Measurements from ENCODE around the gene HNF4A. TPM values are rescaled to one million over a fixed set of nuclear protein-coding genes. Genes with fewer than 3 reads are reported as not detected.

The HNF4A gene
- total and polyA plus RNA-seq, 2 donors (not counting 1 experiment from before 2014, with no cell fraction given) = not detected

DNA sequence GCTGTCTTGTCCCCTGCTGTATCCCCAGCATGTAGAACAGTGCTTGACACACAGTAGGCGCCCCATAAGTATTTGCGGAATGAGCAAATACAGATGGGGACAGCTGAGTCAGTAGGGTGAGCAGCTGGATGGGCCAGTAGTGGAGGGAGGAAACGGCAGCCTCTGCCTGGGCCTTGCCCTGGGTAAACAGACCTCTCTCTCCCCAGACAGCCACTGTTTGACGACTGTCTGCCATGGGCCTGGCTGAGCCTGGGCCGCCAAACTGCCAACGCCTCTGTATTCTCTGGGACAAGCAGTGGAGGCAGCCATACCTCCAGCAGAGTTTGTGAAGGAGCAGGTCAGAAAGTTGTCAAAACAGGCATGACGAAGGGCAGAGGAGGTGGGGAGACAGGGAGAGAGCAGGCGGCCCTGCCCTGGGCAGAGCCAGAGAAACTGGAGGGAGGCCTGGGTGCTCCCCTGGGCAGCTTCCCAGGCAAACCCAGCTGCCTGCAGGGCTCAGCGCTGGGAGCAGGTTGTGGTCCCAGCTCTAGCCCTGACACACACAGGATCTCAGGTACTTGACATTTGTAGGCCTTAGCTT is 15.2 kb downstream of the HNF4A start:
- H3K36me3 ChIP-seq (replicated peaks in 1 of 2; ENCODE audit: control extremely low read depth in 1 of 2, control insufficient read depth in 1 of 2, extremely low read depth in 1 of 2, insufficient read depth in 2 of 2, low read length in 1 of 2) = no peaks in the 10 kb centered on the region
- Mint-ChIP-seq H3K27ac (no peak overlapping the region), H3K4me3 (no peak overlapping the region), H3K4me1 (no peaks in the 10 kb centered on the region), H3K9me3 (ENCODE audit: insufficient read depth) (no peaks in the 10 kb centered on the region), H3K27me3 (peaks cover 16% of the 10 kb centered on the region)
- POLR2A ChIA-PET = no interaction called here
- intact Hi-C loops (cut with micrococcal nuclease) = no loop called here
- no peak overlapping the region for H3K4me3 ChIP-seq (ENCODE audit: control extremely low read depth in 1 of 5, extremely low read depth in 1 of 5, insufficient read depth in 1 of 5, low read depth in 2 of 5, low read length in 4 of 5)
- CTCF ChIA-PET = interaction anchor here (3.2 kb wide), 1 partner anchor 13 kb away, joined by 13 read pairs; no protein-coding TSS in a partner anchor
- H3K4me2 ChIP-seq (replicated peaks; ENCODE audit: low read depth, low read length, poor library complexity, severe bottlenecking) = no peak overlapping the region
- H3K4me1 ChIP-seq (ENCODE audit: control insufficient read depth in 2 of 2, insufficient read depth in 2 of 2, low read length in 2 of 2) = no peaks in the 10 kb centered on the region
- no peak overlapping the region for H3K9ac ChIP-seq (ENCODE audit: low read length)
- no peak overlapping the region for H2AFZ ChIP-seq (ENCODE audit: insufficient read depth, low read depth, low read length, poor library complexity, severe bottlenecking)
- no peak for ATAC-seq (ENCODE audit: low read depth)
- H4K20me1 ChIP-seq (ENCODE audit: control insufficient read depth, insufficient read depth, low read length, poor library complexity, severe bottlenecking) = no peaks in the 10 kb centered on the region
- H3K27me3 ChIP-seq (replicated peaks in 1 of 4; ENCODE audit: control extremely low read depth in 1 of 4, control insufficient read depth in 3 of 4, insufficient read depth in 4 of 4, low read length in 3 of 4) = peaks cover 0 to 5% (median 1%) of the 10 kb centered on the region in 4 experiments
- TF ChIP-seq EZH2 (IDR thresholded peaks at IDR 0.05; ENCODE audit: borderline replicate concordance, insufficient read depth, low read depth, low read length, poor library complexity, severe bottlenecking) (no peak), CTCF (IDR thresholded peaks at IDR 0.05) (no peak)
- H3K79me2 ChIP-seq (ENCODE audit: control insufficient read depth, insufficient read depth, low read length) = no peaks in the 10 kb centered on the region
- 91% methylated on average over 8 of the region's 9 CpGs for WGBS (ENCODE audit: insufficient coverage)
- no peak for DNase-seq
- no peak overlapping the region for H3K27ac ChIP-seq (ENCODE audit: low read length in 2 of 2)
- no peaks in the 10 kb centered on the region for H3K9me3 ChIP-seq (ENCODE audit: control extremely low read depth in 1 of 3, control insufficient read depth in 2 of 3, insufficient read depth in 1 of 3, low read length in 2 of 3)

DNA sequence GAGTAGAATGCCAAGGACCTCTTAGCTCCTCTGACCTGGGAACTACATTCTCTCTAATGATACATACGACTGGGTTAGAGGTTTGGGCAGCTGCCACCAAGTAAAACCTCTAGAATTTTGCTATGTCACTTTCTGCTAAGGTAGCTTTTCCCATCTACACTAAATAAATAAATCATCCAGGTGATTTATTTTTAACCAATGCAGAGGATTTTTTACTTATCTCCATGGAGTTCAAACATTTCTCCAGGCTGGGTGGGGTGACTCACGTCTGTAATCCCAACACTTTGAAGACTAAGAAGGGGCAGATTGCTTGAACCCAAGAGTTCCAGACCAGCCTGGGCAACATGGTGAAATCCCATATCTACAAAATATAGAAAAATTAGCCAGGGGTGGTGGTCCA is 27.1 kb downstream of the HNF4A start:
- peaks cover 0 to 2% (median 0%) of the 10 kb centered on the region in 4 experiments for H3K27me3 ChIP-seq (replicated peaks in 1 of 4; ENCODE audit: control extremely low read depth in 1 of 4, control insufficient read depth in 3 of 4, insufficient read depth in 4 of 4, low read length in 3 of 4)
- POLR2A ChIA-PET = no interaction called here

More for the DNA sequence above, 27.1 kb downstream of the HNF4A start:
- Histone ChIP-seq H3K4me2 (replicated peaks; ENCODE audit: low read depth, low read length, poor library complexity, severe bottlenecking) (no peak overlapping the region), H3K4me3 (ENCODE audit: control extremely low read depth in 1 of 5, extremely low read depth in 1 of 5, insufficient read depth in 1 of 5, low read depth in 2 of 5, low read length in 4 of 5) (no peak overlapping the region), H3K9me3 (ENCODE audit: control extremely low read depth in 1 of 3, control insufficient read depth in 2 of 3, insufficient read depth in 1 of 3, low read length in 2 of 3) (no peaks in the 10 kb centered on the region), H3K9ac (ENCODE audit: low read length) (no peak overlapping the region), H3K27ac (ENCODE audit: low read length in 2 of 2) (no peak overlapping the region), H3K4me1 (ENCODE audit: control insufficient read depth in 2 of 2, insufficient read depth in 2 of 2, low read length in 2 of 2) (no peaks in the 10 kb centered on the region), H3K36me3 (replicated peaks in 1 of 2; ENCODE audit: control extremely low read depth in 1 of 2, control insufficient read depth in 1 of 2, extremely low read depth in 1 of 2, insufficient read depth in 2 of 2, low read length in 1 of 2) (no peaks in the 10 kb centered on the region), H2AFZ (ENCODE audit: insufficient read depth, low read depth, low read length, poor library complexity, severe bottlenecking) (no peak overlapping the region), H4K20me1 (ENCODE audit: control insufficient read depth, insufficient read depth, low read length, poor library complexity, severe bottlenecking) (no peaks in the 10 kb centered on the region), H3K79me2 (ENCODE audit: control insufficient read depth, insufficient read depth, low read length) (no peaks in the 10 kb centered on the region)
- WGBS (ENCODE audit: insufficient coverage) = no CpG with 5 or more reads among the region's 2 CpGs
- no peak for ATAC-seq (ENCODE audit: low read depth)
- intact Hi-C loops (cut with micrococcal nuclease) = loop anchor here (10.0 kb wide), 1 partner anchor 192 kb away; no protein-coding TSS in a partner anchor
- DNase-seq = no peak
- Mint-ChIP-seq H3K27me3 (peaks cover 26% of the 10 kb centered on the region), H3K9me3 (ENCODE audit: insufficient read depth) (no peaks in the 10 kb centered on the region), H3K4me3 (no peak overlapping the region), H3K27ac (no peak overlapping the region), H3K4me1 (peaks cover under 1% of the 10 kb centered on the region)
- CTCF ChIA-PET = interaction anchor here (1.0 to 3.1 kb wide), 4 partner anchors 12 to 484 kb away, joined by 3 to 15 read pairs (median 13); no protein-coding TSS in a partner anchor
- TF ChIP-seq EZH2 (IDR thresholded peaks at IDR 0.05; ENCODE audit: borderline replicate concordance, insufficient read depth, low read depth, low read length, poor library complexity, severe bottlenecking) (no peak), CTCF (IDR thresholded peaks at IDR 0.05) (no peak)

Measured in B cell (primary cell).